Spleen (tissue), 7 donors: Measurements from ENCODE around the gene SLC11A2.

ENCODE experiments used
- CTCF ChIP-seq, 11 experiments: fragments of 200-600 bp in 7 of 11; fragments of 450-650 bp in 4 of 11; sonication (generic) in 4 of 11; IDR thresholded peaks in 8 of 11; conservative IDR thresholded peaks in 3 of 11; 1 replicate in 7 of 11; 2 replicates in 4 of 11; pipeline versions ENCODE4 v1.4.0 to v1.8.0; 2016 to 2021; ENCODE audit warnings: antibody characterized with exemption in 11 of 11, inconsistent platforms in 4 of 11, mild to moderate bottlenecking in 1 of 11
- POLR2A ChIP-seq, 3 donors: fragments of 450-650 bp; IDR thresholded peaks; one replicate each; pipeline ENCODE4 v1.5.1; 2017; ENCODE audit warnings: antibody characterized with exemption in 3 of 3, mild to moderate bottlenecking in 1 of 3
- POLR2AphosphoS5 ChIP-seq, 3 donors: sonication (generic); formaldehyde crosslinking; IDR thresholded peaks; one replicate each; pipeline ENCODE4 v1.5.1; 2017; ENCODE audit warnings: antibody characterized with exemption in 3 of 3
- donor health status: DM: no; HTN: no; CAD: no; lungs with moderate emphysema.
- donor health status: DM: no; HTN: no; CAD: no.
- donor health status: DM: no; HTN: no; CAD: no.

GRCh38 chr12:51067229-51067628 is 41.0 kb upstream of the SLC11A2 start:
- TF ChIP-seq POLR2A (IDR thresholded peaks at IDR 0.05) = no peak
- TF ChIP-seq CTCF (IDR thresholded peaks at IDR 0.05 in 8 of 11, conservative IDR thresholded peaks at IDR 0.05 in 3 of 11) = no peak
- no peak for TF ChIP-seq POLR2AphosphoS5 (IDR thresholded peaks at IDR 0.05)
